ENCODE results near the gene ZNF587B. TPM values are rescaled to one million over a fixed set of nuclear protein-coding genes. Genes with fewer than 3 reads are reported as not detected.

Gene ZNF587B
- total RNA-seq (2022; extraction: Qiagen RNA extraction; ENCODE audit: low read depth), result 7.1 to 9.5 TPM (median 8.5 TPM) in 5 replicates

GRCh38 chr19:57830071-57830602, at the start of gene ZNF587B:
TSS of gene ZNF587B (plus strand) at chr19:57830299. CDS start at chr19:57830529, 230 bp downstream.

GRCh38 chr19:57814505-57815246, 15.4 kb upstream of the ZNF587B start, which contains the start of gene ZNF552:
TSS of gene ZNF552 (minus strand) at chr19:57814913. CDS start at chr19:57814743, 170 bp downstream.

GRCh38 chr19:57849666-57850473, 19.8 kb downstream of the ZNF587B start, which contains the start of gene ZNF587:
TSS of gene ZNF587 (plus strand) at chr19:57849859. CDS start at chr19:57850039, 180 bp downstream.

GRCh38 chr19:57888560-57889231, 58.6 kb downstream of the ZNF587B start, which contains the start of gene ZNF814:
TSS of gene ZNF814 (minus strand) at chr19:57889037. CDS start at chr19:57888802, 235 bp downstream.

Other genes starting within 250 kb of the ZNF587B start
- not detected in 5 replicates for gene ZIK1, start 246.2 kb upstream of the ZNF587B start, total RNA-seq (2022; extraction: Qiagen RNA extraction; ENCODE audit: low read depth)
- gene ZNF530, start 230.4 kb upstream of the ZNF587B start, total RNA-seq (2022; extraction: Qiagen RNA extraction; ENCODE audit: low read depth), result 4.5 to 6.3 TPM (median 5.1 TPM) in 5 replicates
- gene ZNF134, start 216.1 kb upstream of the ZNF587B start, total RNA-seq (2022; extraction: Qiagen RNA extraction; ENCODE audit: low read depth), result 8.5 to 9.6 TPM (median 9.3 TPM) in 5 replicates
- gene ZNF211, start 197.1 kb upstream of the ZNF587B start, total RNA-seq (2022; extraction: Qiagen RNA extraction; ENCODE audit: low read depth), result 5.6 to 7.1 TPM (median 6.0 TPM) in 5 replicates
- gene ZSCAN4, start 161.4 kb upstream of the ZNF587B start, total RNA-seq (2022; extraction: Qiagen RNA extraction; ENCODE audit: low read depth), result not detected in 5 replicates
- 4.7 to 5.7 TPM (median 5.1 TPM) in 5 replicates for gene ZNF551, start 148.3 kb upstream of the ZNF587B start, total RNA-seq (2022; extraction: Qiagen RNA extraction; ENCODE audit: low read depth)
- not detected in 5 replicates for gene ZNF154, start 121.1 kb upstream of the ZNF587B start, total RNA-seq (2022; extraction: Qiagen RNA extraction; ENCODE audit: low read depth)
- gene ZNF671, start 102.7 kb upstream of the ZNF587B start, total RNA-seq (2022; extraction: Qiagen RNA extraction; ENCODE audit: low read depth), result 0.70 to 1.1 TPM (median 0.72 TPM) in 5 replicates
- 4.6 to 11.1 TPM (median 5.6 TPM) in 5 replicates for gene ZNF776, start 83.5 kb upstream of the ZNF587B start, total RNA-seq (2022; extraction: Qiagen RNA extraction; ENCODE audit: low read depth)
- gene ZNF586, start 60.6 kb upstream of the ZNF587B start, total RNA-seq (2022; extraction: Qiagen RNA extraction; ENCODE audit: low read depth), result 5.4 to 7.4 TPM (median 6.2 TPM) in 5 replicates
- gene ZNF552, start 15.4 kb upstream of the ZNF587B start, total RNA-seq (2022; extraction: Qiagen RNA extraction; ENCODE audit: low read depth), result 4.4 to 6.7 TPM (median 5.6 TPM) in 5 replicates
- gene ZNF587, start 19.6 kb downstream of the ZNF587B start, total RNA-seq (2022; extraction: Qiagen RNA extraction; ENCODE audit: low read depth), result 5.1 to 7.5 TPM (median 5.8 TPM) in 5 replicates
- 1.5 to 3.9 TPM (median 2.3 TPM) in 5 replicates for gene ZNF814, start 58.7 kb downstream of the ZNF587B start, total RNA-seq (2022; extraction: Qiagen RNA extraction; ENCODE audit: low read depth)
- 3.4 to 5.1 TPM (median 4.2 TPM) in 5 replicates for gene ZNF417, start 86.3 kb downstream of the ZNF587B start, total RNA-seq (2022; extraction: Qiagen RNA extraction; ENCODE audit: low read depth)
- 0.58 to 0.97 TPM (median 0.84 TPM) in 5 replicates for gene ZNF418, start 105.1 kb downstream of the ZNF587B start, total RNA-seq (2022; extraction: Qiagen RNA extraction; ENCODE audit: low read depth)
- 0.70 to 1.5 TPM (median 1.3 TPM) in 5 replicates for gene ZNF256, start 117.4 kb downstream of the ZNF587B start, total RNA-seq (2022; extraction: Qiagen RNA extraction; ENCODE audit: low read depth)
- not detected in 5 replicates for gene C19orf18, start 144.2 kb downstream of the ZNF587B start, total RNA-seq (2022; extraction: Qiagen RNA extraction; ENCODE audit: low read depth)
- gene ZNF606, start 172.5 kb downstream of the ZNF587B start, total RNA-seq (2022; extraction: Qiagen RNA extraction; ENCODE audit: low read depth), result 1.7 to 3.3 TPM (median 2.6 TPM) in 5 replicates
- gene ZSCAN1, start 203.7 kb downstream of the ZNF587B start, total RNA-seq (2022; extraction: Qiagen RNA extraction; ENCODE audit: low read depth), result not detected in 5 replicates
- gene ZNF135, start 229.0 kb downstream of the ZNF587B start, total RNA-seq (2022; extraction: Qiagen RNA extraction; ENCODE audit: low read depth), result not detected in 5 replicates

Data from A549 treated with ZK216348 at 1 μM for 4 hours (cell line).